OCI-LY7 (cell line): Measurements from ENCODE around the gene TRIP10.

Experiments
- CTCF ChIP-seq: fragments of 200-600 bp; sonication (generic); conservative IDR thresholded peaks from 2 replicates; pipeline ENCODE4 v1.5.1; 2014; ENCODE audit warnings: mild to moderate bottlenecking, antibody characterized with exemption, low read length, moderate library complexity, mixed read lengths
- EZH2phosphoT487 ChIP-seq: fragments of 200-600 bp; sonication (generic); IDR thresholded peaks from 2 replicates; pipeline ENCODE4 v1.6.1; 2018; ENCODE audit warnings: low read depth, borderline replicate concordance, mild to moderate bottlenecking, mixed run types, antibody characterized with exemption, low read length, moderate library complexity, mixed read lengths

GRCh38 chr19:6736917-6737283 lies 2.6 kb upstream of the TRIP10 start:
- TF ChIP-seq CTCF = peak; percentile 72
- no peak for TF ChIP-seq EZH2phosphoT487
